ENCODE measurements around the gene OR2AE1.

- TF ChIP-seq, protein P1, sequence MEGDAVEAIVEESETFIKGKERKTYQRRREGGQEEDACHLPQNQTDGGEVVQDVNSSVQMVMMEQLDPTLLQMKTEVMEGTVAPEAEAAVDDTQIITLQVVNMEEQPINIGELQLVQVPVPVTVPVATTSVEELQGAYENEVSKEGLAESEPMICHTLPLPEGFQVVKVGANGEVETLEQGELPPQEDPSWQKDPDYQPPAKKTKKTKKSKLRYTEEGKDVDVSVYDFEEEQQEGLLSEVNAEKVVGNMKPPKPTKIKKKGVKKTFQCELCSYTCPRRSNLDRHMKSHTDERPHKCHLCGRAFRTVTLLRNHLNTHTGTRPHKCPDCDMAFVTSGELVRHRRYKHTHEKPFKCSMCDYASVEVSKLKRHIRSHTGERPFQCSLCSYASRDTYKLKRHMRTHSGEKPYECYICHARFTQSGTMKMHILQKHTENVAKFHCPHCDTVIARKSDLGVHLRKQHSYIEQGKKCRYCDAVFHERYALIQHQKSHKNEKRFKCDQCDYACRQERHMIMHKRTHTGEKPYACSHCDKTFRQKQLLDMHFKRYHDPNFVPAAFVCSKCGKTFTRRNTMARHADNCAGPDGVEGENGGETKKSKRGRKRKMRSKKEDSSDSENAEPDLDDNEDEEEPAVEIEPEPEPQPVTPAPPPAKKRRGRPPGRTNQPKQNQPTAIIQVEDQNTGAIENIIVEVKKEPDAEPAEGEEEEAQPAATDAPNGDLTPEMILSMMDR (conservative IDR thresholded peaks at IDR 0.05), result no peak
- TF ChIP-seq ZFX (IDR thresholded peaks at IDR 0.05), result no peak
Observed at GRCh38 chr7:99840136-99840869, 36.5 kb downstream of the OR2AE1 start.

Measured in C4-2B (cell line).